Activated naive CD4-positive, alpha-beta T cell treated with anti-CD3 and anti-CD28 coated beads, Interleukin-2, amount 50 U/mL, for 24 hours (primary cell): ENCODE measurements around the gene CUZD1.
"Not testable (repeated sequence)": the region's sequence is repeated elsewhere in the genome, so short reads cannot be mapped to it uniquely, and the experiment has no call there.

Source experiments
- H3K27ac Mint-ChIP-seq: one replicate; pipeline ENCODE4 v1.8.0; 2021; ENCODE audit warnings: mild to moderate bottlenecking, mixed read lengths
- H3K27me3 Mint-ChIP-seq: one replicate; pipeline ENCODE4 v1.8.0; 2021; ENCODE audit warnings: mixed read lengths
- H3K36me3 Mint-ChIP-seq: one replicate; pipeline ENCODE4 v1.8.0; 2021; ENCODE audit warnings: mixed read lengths
- H3K4me1 Mint-ChIP-seq: one replicate; pipeline ENCODE4 v1.8.0; 2021; ENCODE audit warnings: mixed read lengths
- H3K4me3 Mint-ChIP-seq: one replicate; pipeline ENCODE4 v1.8.0; 2021; ENCODE audit warnings: mild to moderate bottlenecking, mixed read lengths
- H3K9me3 Mint-ChIP-seq: one replicate; pipeline ENCODE4 v1.8.0; 2021; ENCODE audit warnings: mixed read lengths

The CUZD1 gene

DNA sequence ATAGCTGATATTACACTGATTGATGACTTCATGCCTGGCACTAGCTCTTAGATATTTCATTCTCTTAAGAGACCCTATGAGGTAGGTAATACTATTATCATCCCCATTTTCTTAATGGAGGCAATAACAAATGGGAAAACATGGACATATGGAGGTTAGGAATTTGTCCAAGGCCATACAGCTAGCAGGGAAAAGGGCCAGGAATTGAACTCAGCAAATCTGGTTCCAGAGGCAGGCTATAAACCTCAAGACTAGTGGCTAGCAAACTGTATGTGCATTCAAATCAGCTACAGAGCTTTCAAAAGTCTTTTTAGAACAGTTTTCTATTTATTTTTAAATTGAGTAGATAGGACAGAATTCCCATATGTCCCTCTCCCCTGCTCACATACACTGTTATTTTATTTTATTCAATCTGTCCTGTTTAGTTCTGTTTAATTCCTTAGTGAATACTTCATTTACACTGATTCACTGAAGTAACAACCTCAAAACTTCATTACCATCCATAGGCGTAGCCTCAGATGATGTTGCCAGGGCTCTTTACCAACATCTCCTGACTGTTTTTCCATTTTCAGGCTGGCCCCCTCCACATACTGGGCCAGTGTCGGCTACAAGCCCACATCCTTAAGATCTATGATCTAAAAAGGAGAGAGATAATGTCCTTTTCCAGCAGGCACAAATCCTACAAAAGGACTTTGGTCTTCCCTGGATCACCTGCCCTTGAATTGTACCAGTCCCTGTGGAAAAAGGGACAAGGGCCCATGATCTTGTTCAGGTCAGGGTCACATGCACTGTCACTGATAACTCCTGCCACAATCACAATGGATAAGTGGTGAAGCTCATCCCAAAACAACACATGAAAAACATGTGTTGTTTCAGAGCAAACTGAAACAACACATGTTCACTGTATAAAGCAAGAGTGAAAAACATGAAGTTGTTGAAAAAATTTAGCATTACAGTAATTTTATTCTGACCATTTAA lies 17.8 kb upstream of the CUZD1 start:
- Mint-ChIP-seq H3K4me3 (no peak overlapping the region), H3K36me3 (peaks cover 16% of the 10 kb centered on the region), H3K27ac (no peak overlapping the region), H3K27me3 (no peaks in the 10 kb centered on the region), H3K4me1 (peaks cover 34% of the 10 kb centered on the region), H3K9me3 (no peaks in the 10 kb centered on the region)

DNA sequence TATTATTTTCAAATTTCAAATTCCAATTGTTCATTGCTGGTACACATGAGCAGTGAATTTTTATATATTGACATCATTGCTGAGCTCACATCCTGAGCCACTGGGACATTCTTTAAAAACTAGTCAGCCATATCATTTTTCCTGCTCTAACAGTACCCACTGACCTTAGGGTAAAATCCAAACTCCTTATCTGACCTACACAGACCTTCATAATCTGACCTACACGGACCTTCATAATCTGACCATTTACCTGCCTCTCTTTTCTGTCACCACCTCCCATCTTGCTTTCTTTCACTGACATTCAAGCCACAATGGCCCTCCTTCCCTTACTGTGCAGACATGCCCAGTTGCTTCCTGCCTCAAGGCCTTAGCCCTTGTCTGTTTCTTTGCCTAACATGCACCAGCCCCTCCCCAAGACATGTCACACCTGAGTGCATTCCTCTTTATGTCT lies 16.1 kb upstream of the CUZD1 start:
- Mint-ChIP-seq H3K4me3 (no peak overlapping the region), H3K27ac (no peak overlapping the region), H3K4me1 (peaks cover 19% of the 10 kb centered on the region), H3K9me3 (no peaks in the 10 kb centered on the region), H3K36me3 (peaks cover 14% of the 10 kb centered on the region), H3K27me3 (no peaks in the 10 kb centered on the region)

DNA sequence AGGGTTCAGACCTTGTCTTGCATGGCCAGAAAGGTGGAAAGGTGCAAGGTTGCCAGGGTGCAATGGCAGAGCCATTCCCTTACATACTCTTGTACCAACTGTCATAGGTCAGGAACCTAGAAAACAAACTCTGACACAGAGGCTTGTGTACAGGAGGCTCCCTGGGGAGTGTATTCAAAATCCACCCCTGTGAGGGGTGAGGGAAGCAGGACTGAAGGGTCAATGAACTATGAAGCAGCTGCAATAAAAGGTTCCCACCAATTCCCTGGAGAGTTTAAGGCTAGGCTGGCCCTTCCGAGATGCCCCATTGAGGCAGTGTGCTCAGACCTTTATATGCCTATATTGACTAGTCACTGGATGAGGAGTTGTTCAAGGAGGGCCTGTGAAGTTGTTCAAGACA lies 13.9 kb upstream of the CUZD1 start:
- no peaks in the 10 kb centered on the region for H3K9me3 Mint-ChIP-seq
- no peak overlapping the region for H3K27ac Mint-ChIP-seq
- peaks cover 16% of the 10 kb centered on the region for H3K36me3 Mint-ChIP-seq
- H3K4me3 Mint-ChIP-seq, result no peak overlapping the region
- H3K4me1 Mint-ChIP-seq, result peaks cover 12% of the 10 kb centered on the region
- no peaks in the 10 kb centered on the region for H3K27me3 Mint-ChIP-seq

DNA sequence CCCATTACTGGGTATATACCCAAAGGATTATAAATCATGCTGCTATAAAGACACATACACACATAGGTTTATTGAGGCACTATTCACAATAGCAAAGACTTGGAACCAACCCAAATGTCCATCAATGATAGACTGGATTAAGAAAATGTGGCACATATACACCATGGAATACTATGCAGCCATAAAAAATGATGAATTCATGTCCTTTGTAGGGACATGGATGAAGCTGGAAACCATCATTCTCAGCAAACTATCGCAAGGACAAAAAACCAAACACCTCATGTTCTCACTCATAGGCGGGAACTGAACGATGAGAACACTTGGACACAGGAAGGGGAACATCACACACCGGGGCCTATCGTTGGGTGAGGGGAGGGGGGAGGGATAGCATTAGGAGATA lies 12.4 kb upstream of the CUZD1 start:
- H3K4me1 Mint-ChIP-seq, result peaks cover 15% of the 10 kb centered on the region
- H3K4me3 Mint-ChIP-seq, H3K27ac Mint-ChIP-seq, H3K27me3 Mint-ChIP-seq, H3K9me3 Mint-ChIP-seq: not testable (repeated sequence)
- peaks cover 16% of the 10 kb centered on the region for H3K36me3 Mint-ChIP-seq

DNA sequence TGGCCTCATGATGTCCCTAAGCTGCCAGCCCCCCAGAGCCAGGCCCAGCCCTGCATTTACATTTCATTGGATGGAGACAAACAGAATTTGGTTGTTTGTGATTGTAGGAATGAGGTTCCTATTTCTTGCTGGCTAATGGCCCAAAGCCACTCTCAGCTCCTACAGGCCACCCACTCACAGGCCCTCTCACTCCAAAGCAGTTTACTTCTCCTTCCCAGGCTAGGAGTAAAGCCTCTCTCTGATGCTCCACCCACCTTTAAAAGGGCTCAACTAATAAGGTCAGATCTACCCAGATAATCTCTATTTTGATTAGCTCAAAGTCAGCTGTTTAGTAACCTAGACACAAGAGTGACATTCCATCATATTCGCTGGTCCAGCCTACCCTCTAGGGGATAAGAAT lies 11.2 kb upstream of the CUZD1 start:
- Mint-ChIP-seq H3K9me3 (no peaks in the 10 kb centered on the region), H3K27me3 (no peaks in the 10 kb centered on the region), H3K36me3 (peaks cover 23% of the 10 kb centered on the region), H3K4me3 (no peak overlapping the region), H3K27ac (no peak overlapping the region), H3K4me1 (peaks cover 12% of the 10 kb centered on the region)

DNA sequence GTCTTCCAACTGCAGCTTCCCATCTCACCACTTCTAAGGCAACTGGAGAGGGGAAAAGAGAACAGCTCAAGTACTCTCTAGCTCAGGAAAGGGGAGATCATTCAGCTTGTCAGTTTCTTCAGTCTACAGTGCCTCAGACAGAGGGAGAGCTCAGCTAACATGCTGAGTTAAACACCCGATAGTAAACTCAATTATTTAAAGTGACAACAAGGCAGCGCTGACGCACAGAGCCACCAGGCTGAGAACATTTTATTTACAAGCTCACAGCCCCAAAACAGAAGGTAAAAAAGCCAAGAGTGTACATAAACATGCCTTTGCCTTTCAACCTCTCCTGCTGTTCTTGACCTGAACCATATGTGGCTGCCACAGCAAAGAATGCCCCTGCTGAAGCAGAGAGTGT lies 10.1 kb upstream of the CUZD1 start:
- Mint-ChIP-seq H3K9me3 (no peaks in the 10 kb centered on the region), H3K27ac (no peak overlapping the region), H3K36me3 (peaks cover 26% of the 10 kb centered on the region), H3K27me3 (no peaks in the 10 kb centered on the region), H3K4me1 (peaks cover 12% of the 10 kb centered on the region), H3K4me3 (no peak overlapping the region)

DNA sequence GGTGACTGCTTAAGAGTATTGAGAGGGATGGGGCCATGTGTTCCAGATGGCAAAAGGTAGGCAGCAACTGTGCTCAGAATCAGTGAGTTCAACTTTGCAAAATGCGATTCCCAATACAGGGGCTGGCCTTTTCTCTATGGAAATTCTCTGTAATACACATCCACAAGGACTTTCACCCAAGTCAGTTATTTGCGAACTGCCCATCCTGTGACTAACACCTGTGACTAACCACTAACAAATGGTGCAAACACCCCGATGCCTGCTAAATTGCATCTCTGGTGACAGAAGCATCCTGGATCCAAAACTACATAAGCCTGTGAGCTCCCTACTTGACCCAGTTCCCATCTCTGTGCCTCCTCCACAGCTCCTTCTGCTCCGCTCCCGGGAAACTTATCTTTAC lies 9.0 kb upstream of the CUZD1 start:
- no peaks in the 10 kb centered on the region for H3K9me3 Mint-ChIP-seq
- H3K27me3 Mint-ChIP-seq, result no peaks in the 10 kb centered on the region
- H3K4me1 Mint-ChIP-seq, result peaks cover 12% of the 10 kb centered on the region
- H3K4me3 Mint-ChIP-seq, result no peak overlapping the region
- no peak overlapping the region for H3K27ac Mint-ChIP-seq
- H3K36me3 Mint-ChIP-seq, result peaks cover 32% of the 10 kb centered on the region

DNA sequence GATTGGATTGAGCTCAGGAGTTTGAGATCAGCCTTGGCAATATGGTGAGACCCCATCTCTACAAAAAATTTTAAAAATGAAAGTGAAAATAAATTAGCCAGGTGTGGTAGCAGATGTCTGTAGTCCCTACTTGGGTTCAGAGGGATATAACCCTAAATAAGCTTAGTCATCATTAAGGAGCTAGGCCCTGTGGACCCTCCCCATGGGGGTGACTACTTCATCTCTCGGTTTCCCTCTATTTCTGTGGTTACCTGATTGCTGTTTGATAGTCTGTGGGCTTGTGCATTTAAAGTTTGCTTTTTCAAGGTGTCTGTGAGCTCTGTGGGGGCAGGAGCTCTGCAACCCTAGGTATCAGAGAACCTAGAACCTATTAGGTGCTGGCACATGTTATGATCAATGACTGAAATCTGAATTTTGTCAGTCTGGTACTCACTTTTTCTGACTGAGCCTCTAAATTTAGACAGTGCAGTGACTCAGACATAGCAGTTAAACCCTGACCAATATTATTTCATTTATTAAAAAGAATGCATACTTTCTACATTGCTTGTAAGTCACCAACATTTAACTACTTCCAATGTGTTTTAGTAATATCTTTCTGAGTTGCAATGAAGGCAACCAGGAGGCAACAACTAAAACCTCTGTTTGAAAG lies 8.1 kb upstream of the CUZD1 start:
- no peak overlapping the region for H3K27ac Mint-ChIP-seq
- no peaks in the 10 kb centered on the region for H3K27me3 Mint-ChIP-seq
- H3K4me1 Mint-ChIP-seq, result peaks cover 12% of the 10 kb centered on the region
- no peaks in the 10 kb centered on the region for H3K9me3 Mint-ChIP-seq
- H3K36me3 Mint-ChIP-seq, result peaks cover 30% of the 10 kb centered on the region
- H3K4me3 Mint-ChIP-seq, result no peak overlapping the region

DNA sequence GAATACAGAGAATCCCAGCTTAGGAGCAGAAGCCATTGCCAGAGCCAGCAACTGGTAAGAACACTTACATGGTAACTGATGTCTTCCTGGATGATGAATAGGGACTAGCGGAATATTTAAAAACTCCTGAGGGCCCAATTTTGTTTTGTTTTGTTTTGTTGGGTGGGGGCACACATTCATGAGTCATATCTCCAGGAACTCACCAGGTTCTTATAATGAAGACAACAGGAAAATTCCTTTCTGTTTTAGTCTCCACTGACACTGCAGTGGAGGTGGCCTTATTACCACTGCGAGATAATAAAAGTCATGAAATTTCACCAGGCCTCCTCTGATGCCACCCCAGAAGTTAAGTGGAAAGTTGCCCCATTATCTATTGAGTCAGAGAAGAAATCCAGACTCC lies 6.6 kb upstream of the CUZD1 start:
- Mint-ChIP-seq H3K4me1 (peaks cover 12% of the 10 kb centered on the region), H3K4me3 (no peak overlapping the region), H3K27ac (no peak overlapping the region), H3K27me3 (no peaks in the 10 kb centered on the region), H3K9me3 (no peaks in the 10 kb centered on the region), H3K36me3 (peaks cover 28% of the 10 kb centered on the region)

DNA sequence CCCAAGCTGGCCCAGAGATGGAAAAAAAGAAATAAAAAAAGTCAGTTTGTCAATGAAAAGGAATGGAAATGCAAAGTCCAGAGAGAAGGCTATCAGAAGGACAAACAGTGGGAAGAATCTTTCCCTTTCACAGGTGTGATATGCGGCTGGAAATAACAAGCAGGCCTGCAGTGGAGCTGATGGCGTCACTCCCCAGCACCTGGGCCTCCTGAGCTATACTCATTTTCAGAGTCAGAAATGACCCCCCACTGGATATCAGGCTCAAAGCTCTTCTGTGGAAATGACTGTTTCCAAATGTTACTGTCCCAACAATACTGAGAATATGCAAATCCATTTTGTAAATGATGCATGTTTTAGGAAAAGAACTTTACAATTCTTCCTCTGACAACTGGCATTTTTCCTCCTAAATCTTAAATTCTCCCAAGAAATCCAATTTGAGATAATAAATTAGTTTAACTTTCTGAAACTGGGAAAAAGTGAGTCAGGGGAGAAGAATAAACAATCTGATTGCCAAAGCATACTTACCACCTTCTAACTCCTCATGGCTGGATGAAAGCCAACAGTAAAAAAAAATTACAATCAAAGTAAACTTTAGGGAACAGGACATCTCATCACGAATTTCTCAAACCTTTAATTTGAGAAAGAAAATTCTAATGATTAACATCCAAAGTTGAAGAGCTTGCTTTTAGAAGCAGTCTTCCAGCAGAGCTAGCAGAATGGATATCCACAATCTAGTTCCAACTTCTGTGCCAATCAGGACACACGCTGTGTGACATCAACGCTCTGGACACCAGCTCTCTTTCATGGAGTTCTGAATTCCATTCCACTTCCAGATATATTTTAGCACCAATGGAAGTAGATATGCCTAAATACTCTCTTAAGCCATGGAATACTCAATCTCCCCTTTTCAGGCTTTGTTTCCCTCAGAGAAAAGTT lies 5.3 kb upstream of the CUZD1 start:
- peaks cover 32% of the 10 kb centered on the region for H3K36me3 Mint-ChIP-seq

DNA sequence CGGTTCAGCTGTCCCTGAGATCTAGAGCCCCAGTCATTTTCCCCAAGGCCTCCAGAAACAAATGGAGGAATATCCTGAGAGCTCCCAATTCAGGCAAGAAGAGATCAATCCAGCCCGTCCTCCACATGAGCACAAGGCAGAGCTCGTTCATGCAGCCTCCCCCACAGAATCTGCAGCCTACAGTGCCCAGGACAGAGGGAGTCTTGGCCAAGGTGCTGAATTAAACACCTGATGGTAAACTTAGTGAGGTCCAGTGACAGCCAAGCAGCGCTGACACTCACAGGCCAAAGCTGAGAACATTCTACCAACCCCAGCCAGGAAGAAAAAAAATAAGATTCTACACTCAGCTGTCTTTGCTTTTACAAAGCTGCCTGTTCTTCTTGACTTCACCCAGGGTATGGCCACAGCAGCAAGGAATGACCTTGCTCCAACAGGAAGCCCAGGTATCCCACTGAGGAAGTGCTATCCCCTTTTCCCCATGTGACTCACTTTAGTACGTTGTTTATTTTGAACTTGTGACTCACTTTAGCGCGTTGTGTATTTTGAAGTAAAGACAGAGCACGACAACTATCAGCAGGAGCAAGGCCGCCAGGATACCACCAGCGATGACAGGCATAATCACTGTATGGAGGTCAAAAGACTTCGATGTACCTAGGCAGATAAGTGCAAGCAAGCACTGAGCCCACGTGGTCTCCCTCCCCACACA lies 4.4 kb upstream of the CUZD1 start:
- Mint-ChIP-seq H3K27me3 (no peaks in the 10 kb centered on the region), H3K9me3 (no peaks in the 10 kb centered on the region), H3K36me3 (peaks cover 32% of the 10 kb centered on the region), H3K4me1 (peaks cover 7% of the 10 kb centered on the region), H3K4me3 (no peak overlapping the region), H3K27ac (no peak overlapping the region)

More for the DNA sequence above, 5.3 kb upstream of the CUZD1 start:
- no peaks in the 10 kb centered on the region for H3K27me3 Mint-ChIP-seq
- peaks cover 12% of the 10 kb centered on the region for H3K4me1 Mint-ChIP-seq
- H3K9me3 Mint-ChIP-seq, result no peaks in the 10 kb centered on the region
- no peak overlapping the region for H3K27ac Mint-ChIP-seq
- H3K4me3 Mint-ChIP-seq, result no peak overlapping the region

DNA sequence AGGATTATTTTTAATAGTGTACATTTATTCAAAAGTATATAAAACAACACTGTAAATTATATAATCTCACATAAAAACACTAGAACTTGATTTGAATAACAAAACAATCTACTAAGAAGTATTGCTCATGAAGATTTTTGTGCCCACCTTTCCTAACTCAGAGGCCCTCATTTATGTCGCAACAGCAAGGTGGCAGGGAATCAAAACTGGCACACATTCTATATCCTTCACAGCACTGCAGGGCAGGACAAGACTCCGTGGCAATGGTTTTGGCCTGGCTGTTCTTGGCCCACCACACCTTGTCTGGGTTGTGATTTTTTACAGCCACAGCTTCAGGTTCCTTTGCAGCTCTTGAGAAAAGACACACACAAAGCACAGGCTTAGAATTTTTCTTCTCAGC lies 3.4 kb upstream of the CUZD1 start:
- Mint-ChIP-seq H3K9me3 (peaks cover 5% of the 10 kb centered on the region), H3K27me3 (no peaks in the 10 kb centered on the region), H3K36me3 (peaks cover 32% of the 10 kb centered on the region), H3K27ac (no peak overlapping the region), H3K4me1 (peaks cover under 1% of the 10 kb centered on the region), H3K4me3 (no peak overlapping the region)

DNA sequence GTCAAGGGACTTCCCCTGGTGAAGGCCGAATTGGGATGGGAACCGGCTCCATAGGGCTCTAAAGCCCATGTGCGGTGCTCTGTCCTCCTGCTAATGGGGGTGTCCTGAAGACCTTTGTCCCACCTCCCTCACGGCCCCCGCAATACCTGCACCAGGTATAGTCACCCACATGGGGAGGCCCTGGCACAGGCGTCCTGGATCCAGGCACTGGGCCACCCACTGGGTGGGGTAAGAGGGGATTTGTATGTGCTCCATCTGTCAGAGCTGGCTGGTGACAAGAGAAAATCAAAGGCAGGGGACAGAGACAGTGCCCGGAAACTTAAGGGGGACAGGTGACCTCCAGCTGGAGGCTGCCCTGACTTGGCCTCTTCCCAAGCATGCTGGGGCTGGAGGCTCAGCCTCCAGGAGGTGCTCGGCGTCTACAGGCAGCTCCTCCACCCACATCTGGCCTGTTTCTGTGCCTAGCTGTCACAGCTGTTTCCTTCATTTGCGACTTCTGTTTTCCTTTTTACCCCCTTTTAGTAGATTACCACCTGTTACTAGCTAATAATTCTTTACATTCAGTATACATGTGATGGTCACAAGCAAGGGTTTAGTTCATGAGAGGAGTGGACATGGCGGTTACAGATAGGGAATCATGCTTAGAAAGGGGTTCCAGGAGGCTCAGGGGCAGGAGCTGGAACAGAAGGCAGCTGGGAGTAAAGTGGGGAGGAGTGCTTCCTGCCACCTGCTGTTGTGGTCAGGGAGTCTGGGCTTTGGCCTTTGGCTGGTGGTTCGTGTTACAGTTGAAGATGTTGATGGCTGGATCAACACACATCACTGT lies 2.3 kb upstream of the CUZD1 start:
- Mint-ChIP-seq H3K4me1 (no peaks in the 10 kb centered on the region), H3K4me3 (no peak overlapping the region), H3K27ac (peak overlapping the region; percentile 15), H3K36me3 (peaks cover 29% of the 10 kb centered on the region), H3K9me3 (peaks cover 5% of the 10 kb centered on the region), H3K27me3 (no peaks in the 10 kb centered on the region)

DNA sequence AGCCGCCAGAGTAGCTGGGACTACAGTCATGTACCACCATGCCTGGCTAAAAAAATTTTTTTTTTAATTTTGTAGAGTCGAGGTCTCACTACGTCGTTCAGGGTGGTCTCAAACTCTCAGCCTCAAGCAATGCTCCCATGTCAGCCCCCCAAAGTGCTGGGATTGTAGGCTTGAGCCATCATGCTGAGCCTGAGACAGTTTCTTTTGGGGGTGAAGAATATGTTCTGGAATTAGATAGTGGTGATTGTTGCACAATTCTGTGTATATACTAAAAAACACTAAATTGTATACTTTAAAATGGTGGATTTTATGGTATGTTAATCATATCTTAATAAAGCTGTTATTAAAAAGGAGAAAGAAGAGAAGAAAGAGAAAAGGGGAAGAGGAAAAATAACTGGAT lies 1.5 kb downstream of the CUZD1 start:
- no peak overlapping the region for H3K4me3 Mint-ChIP-seq

More for the DNA sequence above, 1.5 kb downstream of the CUZD1 start:
- peaks cover 26% of the 10 kb centered on the region for H3K36me3 Mint-ChIP-seq
- H3K27me3 Mint-ChIP-seq, result no peaks in the 10 kb centered on the region
- peaks cover 5% of the 10 kb centered on the region for H3K9me3 Mint-ChIP-seq
- no peak overlapping the region for H3K27ac Mint-ChIP-seq
- no peaks in the 10 kb centered on the region for H3K4me1 Mint-ChIP-seq
